ENCODE data around the gene TSNAX. TPM values are rescaled to one million over a fixed set of nuclear protein-coding genes. Genes with fewer than 3 reads are reported as not detected.

The TSNAX gene
- polyA plus RNA-seq, 1 of the 3 experiments (the other 2 are of a cell fraction) = 15.7 TPM

- TF ChIP-seq SMC3 (IDR thresholded peaks at IDR 0.05; ENCODE audit: low read depth, low read length) (no peak), MAX (IDR thresholded peaks at IDR 0.05; ENCODE audit: low read depth) (no peak), USF1 (IDR thresholded peaks at IDR 0.05; ENCODE audit: borderline replicate concordance, low read depth) (no peak), FOXJ3 (CRISPR knock-in tag; IDR thresholded peaks at IDR 0.05) (no peak), ZBTB33 (IDR thresholded peaks at IDR 0.05; ENCODE audit: borderline replicate concordance, low read depth) (no peak), PBX3 (IDR thresholded peaks at IDR 0.05) (no peak), RFX5 (IDR thresholded peaks at IDR 0.05; ENCODE audit: low read length) (no peak), EZH2phosphoT487 (IDR thresholded peaks at IDR 0.05; ENCODE audit: borderline replicate concordance, low read depth) (no peak)
Observed at GRCh38 chr1:231522931-231523642, 5.4 kb upstream of the TSNAX start (continued).

- Histone ChIP-seq H3K9me3 (no peaks in the 10 kb centered on the region), H2AFZ (ENCODE audit: low read depth) (no peak overlapping the region), H4K20me1 (ENCODE audit: insufficient read depth) (no peaks in the 10 kb centered on the region), H3K9ac (no peak overlapping the region), H3K4me1 (ENCODE audit: control insufficient read depth in 1 of 2, insufficient read depth in 2 of 2, low read depth in 1 of 2, low read length in 1 of 2) (peaks cover 0 to 6% of the 10 kb centered on the region in 2 experiments; a peak in 2 of 4 replicates), H3K4me2 (no peak overlapping the region), H3K36me3 (replicated peaks in 1 of 2; ENCODE audit: control insufficient read depth in 1 of 2, insufficient read depth in 2 of 2, low read length in 1 of 2) (no peaks in the 10 kb centered on the region), H3K27me3 (ENCODE audit: insufficient read depth) (no peaks in the 10 kb centered on the region), H3K79me2 (ENCODE audit: insufficient read depth) (peaks cover 2% of the 10 kb centered on the region), H3K4me3 (ENCODE audit: low read depth in 2 of 2, low read length in 1 of 2) (no peak overlapping the region), H3K9me2 (no peaks in the 10 kb centered on the region), H3F3A (replicated peaks; ENCODE audit: insufficient read depth) (peaks cover 2% of the 10 kb centered on the region), H3K27ac (ENCODE audit: low read depth in 2 of 2, low read length in 1 of 2) (no peak overlapping the region)
- 96% methylated on average over 2 of the region's 2 CpGs for WGBS (ENCODE audit: low lambda C conversion rate)
- DNase-seq = no peak
- ChIA-PET CTCF (no interaction called here), POLR2A (no interaction called here)
- no peak for TF ChIP-seq RCOR1 (IDR thresholded peaks at IDR 0.05; ENCODE audit: low read length)
- TF ChIP-seq TEAD4 (IDR thresholded peaks at IDR 0.05; ENCODE audit: borderline replicate concordance, insufficient read depth) = no peak
- TF ChIP-seq GATA2 (CRISPR knock-in tag; IDR thresholded peaks at IDR 0.05) = no peak
- no peak for TF ChIP-seq MAX (IDR thresholded peaks at IDR 0.05; ENCODE audit: low read depth)
- no peak for TF ChIP-seq EZH2phosphoT487 (IDR thresholded peaks at IDR 0.05; ENCODE audit: borderline replicate concordance, low read depth)
- TF ChIP-seq EP300 (IDR thresholded peaks at IDR 0.05; ENCODE audit: borderline replicate concordance in 1 of 2, low read depth in 1 of 2, low read length in 1 of 2) = no peak
- TF ChIP-seq PBX3 (IDR thresholded peaks at IDR 0.05) = no peak
- no peak for TF ChIP-seq SIN3A (IDR thresholded peaks at IDR 0.05; ENCODE audit: borderline replicate concordance, low read depth, low read length)
- no peak for TF ChIP-seq TCF12 (IDR thresholded peaks at IDR 0.05)
- no peak for TF ChIP-seq GABPA (IDR thresholded peaks at IDR 0.05; ENCODE audit: low read depth)
- TF ChIP-seq FOXJ3 (CRISPR knock-in tag; IDR thresholded peaks at IDR 0.05) = no peak
- no peak for TF ChIP-seq ZBTB33 (IDR thresholded peaks at IDR 0.05; ENCODE audit: borderline replicate concordance, low read depth)
Observed at GRCh38 chr1:231523816-231524215, 4.7 kb upstream of the TSNAX start.
